AG20443 (cell line): ENCODE data around the gene ARPC3.
"Not testable (repeated sequence)": the region's sequence is repeated elsewhere in the genome, so short reads cannot be mapped to it uniquely, and the experiment has no call there.

Experiments used
- DNase-seq: peaks from one replicate; pipeline ENCODE4 v3.0.0; 2012; ENCODE audit warnings: low spot score, mixed read lengths

ARPC3 gene

DNA sequence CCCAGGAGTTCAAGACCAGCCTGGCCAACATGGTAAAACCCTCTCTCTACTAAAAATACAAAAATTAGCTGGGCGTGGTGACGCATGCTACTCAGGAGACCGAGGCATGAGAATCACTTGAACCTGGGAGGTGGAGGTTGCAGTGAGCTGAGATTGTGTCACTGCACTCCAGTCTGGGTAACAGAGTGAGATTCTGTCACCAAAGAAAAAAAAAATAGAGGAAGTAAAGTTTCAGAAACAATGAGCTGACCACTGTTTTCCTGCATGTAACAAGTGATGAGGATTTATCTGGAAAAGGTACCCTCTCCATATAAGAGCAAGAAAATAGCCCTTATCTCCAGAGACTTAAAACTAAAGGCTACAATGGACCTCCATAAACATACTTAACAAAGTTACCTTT lies 33.0 kb downstream of the ARPC3 start:
- DNase-seq: not testable (repeated sequence)

DNA sequence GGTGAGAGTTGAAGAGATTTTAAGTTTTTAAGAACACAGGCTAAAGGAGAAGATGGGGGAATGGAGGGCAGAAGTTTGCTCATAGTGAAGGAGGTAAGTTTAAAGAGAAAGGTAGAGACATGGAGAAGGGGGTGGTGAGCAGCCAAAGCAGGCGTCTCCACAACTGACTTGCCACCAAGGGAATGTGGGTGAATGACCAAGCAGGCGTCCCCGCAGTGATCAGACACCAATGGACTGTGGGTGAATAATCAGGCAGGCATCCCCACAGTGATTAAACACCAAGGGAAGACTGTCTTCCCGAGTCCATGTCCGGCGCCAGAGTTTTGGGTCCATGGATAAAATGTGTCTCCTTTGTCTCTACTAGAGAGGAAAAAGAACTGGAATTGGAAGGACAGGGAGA lies 40.1 kb downstream of the ARPC3 start:
- DNase-seq: peak; percentile 25

- DNase-seq: not testable (repeated sequence)
These were observed 44.9 kb downstream of the ARPC3 start for GRCh38 chr12:110405126-110405662.

DNA sequence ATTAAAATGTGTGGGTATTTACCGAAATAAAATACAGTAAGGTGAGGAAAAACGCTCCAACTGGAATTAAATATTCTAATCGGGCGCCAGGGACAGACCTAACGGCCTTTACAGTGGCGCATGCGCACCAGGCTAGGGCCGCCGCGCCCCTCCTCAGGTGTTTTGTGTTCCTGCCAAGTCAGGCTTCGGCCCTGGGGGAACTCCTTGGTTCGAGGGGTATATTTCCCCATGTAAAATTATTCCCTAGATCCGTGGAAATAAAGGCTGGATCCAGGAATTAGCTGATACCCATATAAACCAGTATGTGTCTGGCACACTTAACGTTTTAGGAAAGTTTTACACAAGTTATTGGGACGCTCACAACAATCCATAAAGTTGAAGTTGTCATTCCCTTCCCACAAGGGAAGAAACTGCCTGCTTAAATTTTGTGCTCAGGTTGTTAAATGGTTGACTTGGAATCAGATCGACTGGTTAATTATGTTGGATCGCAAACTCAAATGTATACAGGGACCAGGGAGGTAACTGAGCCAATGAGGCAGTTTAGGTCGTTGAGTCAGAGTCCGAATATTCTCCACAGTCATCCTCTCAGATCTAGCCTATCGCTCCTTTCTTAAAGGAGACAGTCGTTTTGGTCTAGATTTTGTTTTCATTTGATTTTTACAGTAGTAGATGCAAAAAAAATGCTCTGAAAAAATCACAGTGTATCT lies 46.0 kb downstream of the ARPC3 start:
- peak; percentile 94 for DNase-seq

DNA sequence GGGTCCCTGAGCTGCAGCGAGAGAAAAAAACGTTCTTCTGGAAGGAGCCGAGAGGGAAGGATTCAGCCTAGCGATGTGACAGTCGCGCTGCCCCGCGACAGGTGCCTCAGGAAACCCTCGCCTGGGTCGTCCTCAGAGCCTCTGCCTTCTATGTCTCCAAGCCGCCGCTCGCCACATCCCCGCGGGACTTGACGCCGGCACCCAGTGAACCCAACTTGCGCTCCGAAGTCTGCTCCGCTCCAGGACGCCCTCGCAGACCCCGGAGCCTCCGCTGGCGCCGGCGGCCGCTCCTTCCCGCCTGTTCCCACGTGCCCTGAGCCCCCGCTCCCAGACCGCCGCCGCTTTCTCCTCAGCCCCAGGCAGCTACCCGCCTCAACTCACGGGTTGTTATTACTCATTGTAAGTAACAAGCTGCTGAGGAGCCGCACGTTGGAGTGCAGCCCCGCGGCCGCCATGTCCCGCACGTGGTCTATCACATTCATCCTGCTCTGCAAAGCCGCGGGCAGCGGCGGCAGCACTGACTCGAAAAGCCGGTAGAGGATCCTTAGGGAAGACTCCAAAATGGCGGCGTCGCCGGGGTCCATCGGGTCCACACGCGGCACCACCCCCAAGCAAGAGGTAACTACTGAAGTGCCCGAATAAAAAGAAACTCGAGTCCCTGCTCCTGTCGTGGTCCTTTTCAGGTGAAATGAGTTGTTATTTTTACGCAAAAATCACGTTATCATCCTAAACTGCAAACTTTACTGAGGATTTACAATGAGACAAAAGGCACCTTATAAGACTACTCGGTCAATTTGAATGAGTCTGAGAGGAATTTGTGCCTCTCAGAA lies 46.8 kb downstream of the ARPC3 start, which contains the start of gene ANAPC7:
Gene ANAPC7 (minus strand): TSS at position 563 of the 830 bp plus-strand sequence. CDS start 81 bp downstream, at position 482.
- peak; percentile 98 for DNase-seq
